DMS153 treated with DMSO at 0.1 percent for 48 hours (cell line): ENCODE data around the gene SMAD7.

Experiments
- DNase-seq: peaks from one replicate; lab custom pipeline; 2025; ENCODE audit not compliant: unreplicated experiment; lab: John Stamatoyannopoulos, UW

The SMAD7 gene

GRCh38 chr18:48899558-48900174 lies 51.1 kb downstream of the SMAD7 start:
- DNase-seq = no peak

DNA sequence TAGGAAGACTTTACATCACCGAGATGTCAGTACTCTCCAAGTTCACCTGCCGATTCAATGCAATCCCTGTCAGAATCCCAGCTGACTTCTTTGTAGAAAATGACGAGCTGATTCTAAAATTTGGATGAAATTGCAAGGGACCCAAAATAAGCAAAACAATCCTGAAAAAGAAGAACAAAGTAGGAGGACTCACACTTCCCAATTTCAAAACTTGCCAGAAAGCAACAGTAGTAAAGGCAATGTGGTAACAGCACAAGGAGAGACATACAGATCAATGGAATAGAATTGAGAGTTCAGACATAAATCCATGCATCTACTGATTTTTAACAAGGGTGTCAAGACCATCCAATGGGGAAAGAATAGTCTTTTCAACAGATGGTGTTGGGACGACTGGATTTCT lies 52.2 kb downstream of the SMAD7 start:
- no peak for DNase-seq

DNA sequence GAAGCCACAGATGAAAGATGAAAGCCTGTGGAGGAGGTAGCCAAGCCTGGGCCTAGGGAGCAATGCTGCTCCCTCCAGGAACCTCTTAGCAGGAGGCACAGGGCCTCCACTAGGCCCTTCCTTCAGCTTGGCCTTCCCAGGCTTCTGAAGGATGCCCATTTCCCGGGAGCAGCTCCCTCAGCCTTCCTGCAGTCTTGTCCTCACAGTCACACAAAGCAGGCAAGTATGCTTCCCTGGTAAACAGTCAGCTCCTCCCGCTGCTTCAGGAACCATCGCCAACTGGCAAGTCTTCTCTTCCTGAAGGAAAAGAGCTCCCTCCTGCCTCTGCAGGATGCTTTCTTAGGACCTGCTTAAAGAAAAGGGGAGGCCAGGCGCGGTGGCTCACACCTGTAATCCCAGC lies 53.2 kb downstream of the SMAD7 start:
- no peak for DNase-seq

- no peak for DNase-seq
Measured at GRCh38 chr18:48896875-48897511, 53.8 kb downstream of the SMAD7 start.

DNA sequence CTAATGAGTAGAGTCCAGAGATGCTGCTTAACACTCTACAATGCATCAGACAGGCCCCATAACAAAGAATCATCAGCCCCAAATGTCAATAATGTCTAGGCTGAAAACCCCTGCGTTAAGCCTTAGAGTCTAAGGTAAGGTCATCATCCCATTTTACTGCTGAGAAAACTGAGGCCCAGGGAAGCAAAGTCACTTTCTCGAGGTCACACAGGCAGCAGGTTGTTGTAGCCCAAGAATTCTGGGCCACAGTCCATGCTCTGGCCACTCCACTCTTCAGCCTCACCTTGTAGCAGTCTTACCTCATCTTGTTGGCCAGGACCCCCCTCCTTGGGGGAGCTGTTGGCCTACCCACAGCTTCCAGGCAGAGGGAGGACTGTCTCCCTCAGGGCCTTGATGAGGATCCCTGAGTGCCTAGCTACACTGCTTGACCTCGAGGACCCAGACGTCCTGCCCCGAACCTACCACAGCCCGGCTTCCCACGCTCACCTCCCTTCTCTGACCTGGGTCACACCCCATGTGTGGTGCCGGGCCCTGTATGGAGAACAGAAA lies 54.4 kb downstream of the SMAD7 start:
- no peak for DNase-seq

GRCh38 chr18:48894799-48895346 lies 55.9 kb downstream of the SMAD7 start:
- DNase-seq = no peak

- no peak for DNase-seq
Measured at GRCh38 chr18:48893608-48894600, 56.9 kb downstream of the SMAD7 start.

DNA sequence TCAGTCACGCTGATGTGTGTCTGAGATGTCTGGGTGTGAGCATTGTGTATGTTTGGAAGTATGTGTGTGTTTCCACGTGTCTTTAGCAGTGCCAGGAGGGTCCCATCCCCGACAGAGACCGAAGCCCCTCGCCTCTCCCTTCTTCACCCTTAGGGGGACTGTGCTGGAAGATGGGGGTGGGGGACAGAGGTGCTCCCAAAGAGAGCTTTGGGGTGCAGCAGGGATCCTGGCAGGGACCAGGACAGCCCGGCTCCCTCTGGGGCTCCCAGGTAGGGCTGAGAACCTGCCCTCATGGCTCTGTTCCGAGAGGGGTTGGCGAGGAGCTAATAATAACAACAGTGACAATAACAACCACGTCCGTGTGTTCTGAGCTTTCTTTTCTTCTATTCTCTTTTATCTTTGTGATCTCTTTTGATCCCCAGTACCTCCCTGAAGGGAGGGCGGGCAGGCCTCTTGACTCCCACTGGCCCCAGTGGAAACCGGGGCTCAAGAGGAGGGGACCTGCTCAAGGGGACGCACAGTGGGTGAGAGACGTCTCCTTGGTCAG lies 57.6 kb downstream of the SMAD7 start:
- no peak for DNase-seq

GRCh38 chr18:48892146-48892855 lies 58.5 kb downstream of the SMAD7 start:
- DNase-seq = no peak

- DNase-seq = no peak
Measured at GRCh38 chr18:48891721-48892120, 59.0 kb downstream of the SMAD7 start.

- DNase-seq = no peak
Measured at GRCh38 chr18:48889981-48890762, 60.6 kb downstream of the SMAD7 start.

DNA sequence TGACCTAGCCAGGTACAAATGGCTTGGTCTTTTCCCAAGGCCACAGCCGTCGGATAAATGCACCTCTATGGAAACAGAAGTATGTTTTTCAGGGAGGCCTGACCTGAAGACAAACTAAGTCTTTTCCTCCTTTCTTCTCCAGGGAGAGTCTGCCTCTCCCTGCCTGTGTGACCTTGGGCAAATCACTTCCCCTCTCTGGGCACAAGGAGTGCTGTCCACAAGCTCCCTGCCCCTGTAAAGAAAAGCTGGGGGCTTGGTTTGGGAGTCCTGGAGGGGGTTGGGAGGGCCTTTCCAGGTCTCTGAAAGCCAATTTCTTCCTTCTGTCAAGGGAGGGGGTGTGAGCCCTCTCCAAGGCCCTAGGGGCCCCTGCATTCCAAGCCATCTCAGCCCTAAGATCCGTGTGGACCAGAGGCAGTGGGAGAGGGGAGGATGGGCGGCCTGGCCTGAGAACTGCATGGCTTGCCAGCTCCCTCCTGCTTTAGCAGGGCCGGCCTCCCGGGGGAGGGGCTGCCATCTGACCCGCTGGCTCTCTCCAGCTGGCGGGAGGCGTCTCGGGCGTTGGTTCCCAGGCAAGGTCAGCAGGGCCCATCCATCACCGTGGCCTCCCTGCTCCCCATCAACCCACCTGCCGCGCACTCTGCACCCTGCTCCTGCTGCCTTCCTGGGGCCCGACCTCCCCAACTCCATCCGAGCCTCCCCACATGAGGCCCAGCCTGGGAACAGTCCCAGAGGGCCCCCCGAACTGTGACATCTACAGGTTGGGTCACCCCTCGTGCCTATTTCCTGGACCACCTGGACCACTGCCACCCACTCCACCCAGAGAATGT lies 61.4 kb downstream of the SMAD7 start:
- DNase-seq = no peak

DNA sequence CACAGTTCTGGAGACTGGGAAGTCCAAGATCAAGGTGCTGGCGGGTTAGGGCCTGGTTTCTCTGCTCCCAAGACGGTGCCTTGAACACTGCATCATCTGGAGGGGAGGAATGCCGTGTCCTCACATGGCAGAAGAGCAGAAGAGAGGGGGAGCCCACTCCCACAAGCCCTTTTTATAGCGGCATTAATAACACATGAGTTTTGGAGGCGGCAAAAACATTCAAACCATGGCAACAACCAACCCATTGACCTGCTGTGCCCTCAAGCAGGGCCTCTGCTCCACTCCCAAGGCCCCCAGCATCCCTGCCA lies 62.0 kb downstream of the SMAD7 start:
- no peak for DNase-seq

DNA sequence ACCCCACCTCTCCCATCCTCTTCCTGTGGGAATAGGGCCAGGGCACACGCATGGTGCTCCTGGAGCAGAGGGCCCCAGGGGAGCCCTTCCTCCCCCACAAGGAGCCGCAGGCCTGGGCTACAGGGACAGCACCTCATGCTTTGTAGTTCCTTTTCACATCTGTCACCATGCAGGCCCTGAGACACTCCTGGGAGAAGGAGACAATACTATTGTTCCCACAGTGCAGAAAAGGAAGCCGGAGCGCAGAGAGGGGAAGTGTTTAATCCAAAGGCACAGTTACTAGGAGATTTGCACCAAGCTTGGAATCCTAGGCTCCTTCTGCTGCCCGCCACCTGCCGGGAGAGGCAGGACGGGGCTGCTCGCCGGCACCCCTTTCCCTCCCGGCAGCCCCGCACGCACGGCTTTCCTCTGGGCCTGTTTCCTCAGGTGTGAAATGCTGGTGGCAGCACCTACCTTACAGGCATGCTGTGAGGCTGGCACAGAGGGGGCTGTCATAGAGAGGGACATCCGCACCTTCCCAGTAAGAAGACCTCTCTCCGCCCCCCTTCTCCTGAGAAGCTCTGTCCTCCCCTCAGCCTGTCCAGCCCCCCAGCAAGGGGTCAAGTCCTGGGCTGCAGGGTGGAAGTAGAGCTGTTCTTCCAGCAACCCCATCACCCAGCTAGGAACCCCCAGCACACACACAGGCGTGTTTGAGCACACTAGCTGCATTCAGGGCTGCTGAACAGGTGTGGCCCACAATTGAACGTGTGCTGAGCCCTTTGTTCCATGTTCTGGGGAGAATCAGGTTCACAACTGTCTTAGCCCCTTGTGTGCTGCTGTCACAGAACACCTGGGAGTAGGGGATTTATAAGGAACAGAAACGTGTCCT lies 62.6 kb downstream of the SMAD7 start:
- DNase-seq = no peak

DNA sequence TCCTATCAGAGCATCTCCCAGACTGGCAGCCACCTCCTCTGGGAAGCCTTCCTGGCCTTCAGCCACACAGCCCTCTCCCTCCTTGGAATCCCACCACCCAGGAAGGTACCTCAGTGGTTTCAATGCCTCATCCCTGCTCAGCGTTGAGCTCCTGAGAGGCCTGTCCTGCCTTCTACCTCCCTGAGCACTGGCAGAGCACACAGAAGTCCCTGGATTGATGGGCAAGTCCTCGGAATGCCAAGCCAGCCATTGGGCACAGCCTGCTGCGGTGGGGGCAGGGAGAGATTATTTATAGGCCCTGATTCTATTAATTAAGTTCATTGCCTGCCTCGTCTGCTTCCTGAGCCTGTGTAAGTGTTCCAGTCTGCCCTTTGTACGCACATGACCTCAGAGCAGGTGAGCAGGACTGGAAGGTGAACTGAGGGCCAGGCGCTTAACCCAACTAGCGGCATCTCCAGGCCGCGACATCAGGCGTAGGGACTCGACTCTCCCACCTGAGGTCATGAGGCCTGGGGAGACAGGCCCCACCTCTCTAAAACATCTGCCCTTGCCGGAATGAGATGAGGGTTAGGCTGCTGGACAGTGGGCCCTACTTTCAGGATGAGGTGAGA lies 63.4 kb downstream of the SMAD7 start:
- DNase-seq = no peak

- DNase-seq = no peak
Measured at GRCh38 chr18:48886520-48887293, 64.1 kb downstream of the SMAD7 start.

GRCh38 chr18:48885924-48886400 lies 64.8 kb downstream of the SMAD7 start:
- no peak for DNase-seq
